Large intestine (tissue), 3 donors: ENCODE results near the gene USP20. TPM values are rescaled to one million over a fixed set of nuclear protein-coding genes. Genes with fewer than 3 reads are reported as not detected.
A peak's percentile ranks its signal among the peaks of the same experiment; 100 is the strongest.

Experiments
- DNase-seq, 2 donors: peaks; one replicate each; pipeline versions ENCODE4 v3.0.0 to v3.0.0-alpha.2; 2013
- H3K27ac ChIP-seq: one replicate; pipeline ENCODE4 v1.5.1; 2013; ENCODE audit warnings: low read length
- H3K27me3 ChIP-seq: 2 replicates; pipeline ENCODE4 v1.6.1; 2013; ENCODE audit warnings: low read length; ENCODE audit not compliant: control insufficient read depth, insufficient read depth
- H3K36me3 ChIP-seq: 2 replicates; pipeline ENCODE4 v1.6.1; 2013; ENCODE audit warnings: low read length; ENCODE audit not compliant: control insufficient read depth, insufficient read depth
- H3K4me1 ChIP-seq: one replicate; pipeline ENCODE4 v1.6.1; 2013; ENCODE audit warnings: low read length; ENCODE audit not compliant: control insufficient read depth, insufficient read depth
- H3K4me3 ChIP-seq: one replicate; pipeline ENCODE4 v1.5.1; 2013; ENCODE audit warnings: low read length
- H3K9me3 ChIP-seq: one replicate; pipeline ENCODE4 v1.6.1; 2013; ENCODE audit warnings: mild to moderate bottlenecking, low read depth, low read length, moderate library complexity; ENCODE audit not compliant: control insufficient read depth
- WGBS: methylation state at CpG from one replicate; pipeline ENCODE4 v1.1.5; 2013; ENCODE audit warnings: low lambda C conversion rate; ENCODE audit not compliant: insufficient coverage; 5-methylcytosine and 5-hydroxymethylcytosine counted together
- polyA plus RNA-seq: library from polyadenylated mRNA; unstranded; fragments of 120-200 nt; gene quantifications from one replicate; pipeline ENCODE4 v1.2.1, GENCODE V29; 2013

Gene USP20
- polyA plus RNA-seq, 1 donor, result 17.7 TPM

- WGBS, result no CpG with 5 or more reads among the region's 26 CpGs
- peak overlapping the region; percentile 57 for H3K4me3 ChIP-seq
- no peaks in the 10 kb centered on the region for H3K9me3 ChIP-seq
- peaks cover 43% of the 10 kb centered on the region for H3K36me3 ChIP-seq
- peaks cover 3% of the 10 kb centered on the region for H3K4me1 ChIP-seq
- H3K27ac ChIP-seq, result no peak overlapping the region
- DNase-seq, result no peak
- H3K27me3 ChIP-seq, result no peaks in the 10 kb centered on the region
Observed at GRCh38 chr9:129822898-129823541, 12.2 kb upstream of the USP20 start.

GRCh38 chr9:129823542-129823934 lies 11.7 kb upstream of the USP20 start:
- Histone ChIP-seq H3K27me3 (no peaks in the 10 kb centered on the region), H3K4me3 (peak overlapping the region; percentile 70), H3K4me1 (peaks cover 3% of the 10 kb centered on the region), H3K9me3 (no peaks in the 10 kb centered on the region), H3K36me3 (peaks cover 40% of the 10 kb centered on the region), H3K27ac (peak overlapping the region; percentile 12)
- WGBS, result no CpG with 5 or more reads among the region's 15 CpGs
- no peak for DNase-seq

GRCh38 chr9:129823935-129824601 lies 11.2 kb upstream of the USP20 start, which contains the start of gene TOR1A:
Gene TOR1A, minus strand, starts transcription at chr9:129824136. Its CDS starts 51 bp downstream, at chr9:129824085.
- DNase-seq, result peak; percentile 94 to 95
- no CpG with 5 or more reads among the region's 47 CpGs for WGBS
- Histone ChIP-seq H3K27ac (peak within 1 kb of the TSS; percentile 12), H3K4me3 (peak within 1 kb of the TSS; percentile 70), H3K4me1 (peaks cover 3% of the 10 kb centered on the region), H3K27me3 (no peaks in the 10 kb centered on the region), H3K36me3 (peaks cover 40% of the 10 kb centered on the region), H3K9me3 (no peaks in the 10 kb centered on the region)

GRCh38 chr9:129826344-129826743 lies 8.9 kb upstream of the USP20 start:
- H3K27me3 ChIP-seq, result no peaks in the 10 kb centered on the region
- no peak for DNase-seq
- H3K4me3 ChIP-seq, result no peak overlapping the region
- H3K27ac ChIP-seq, result no peak overlapping the region
- 87% methylated on average over 3 of the region's 6 CpGs for WGBS
- no peaks in the 10 kb centered on the region for H3K9me3 ChIP-seq
- peaks cover 50% of the 10 kb centered on the region for H3K36me3 ChIP-seq
- peaks cover 3% of the 10 kb centered on the region for H3K4me1 ChIP-seq

- Histone ChIP-seq H3K27ac (no peak overlapping the region), H3K9me3 (no peaks in the 10 kb centered on the region), H3K4me3 (no peak overlapping the region), H3K36me3 (peaks cover 50% of the 10 kb centered on the region), H3K4me1 (peaks cover 3% of the 10 kb centered on the region), H3K27me3 (no peaks in the 10 kb centered on the region)
- no peak for DNase-seq
- no CpG with 5 or more reads among the region's 1 CpG for WGBS
Observed at GRCh38 chr9:129826759-129827158, 8.5 kb upstream of the USP20 start.

GRCh38 chr9:129828051-129828450 lies 7.2 kb upstream of the USP20 start:
- WGBS, result 100% methylated on average over 2 of the region's 9 CpGs
- Histone ChIP-seq H3K4me3 (no peak overlapping the region), H3K9me3 (no peaks in the 10 kb centered on the region), H3K27ac (no peak overlapping the region), H3K36me3 (peaks cover 50% of the 10 kb centered on the region), H3K27me3 (no peaks in the 10 kb centered on the region), H3K4me1 (peaks cover 3% of the 10 kb centered on the region)
- no peak for DNase-seq

- no peak for DNase-seq
- peaks cover 3% of the 10 kb centered on the region for H3K4me1 ChIP-seq
- no peak overlapping the region for H3K4me3 ChIP-seq
- 100% methylated on average over 1 of the region's 10 CpGs for WGBS
- no peaks in the 10 kb centered on the region for H3K9me3 ChIP-seq
- peaks cover 52% of the 10 kb centered on the region for H3K36me3 ChIP-seq
- H3K27me3 ChIP-seq, result no peaks in the 10 kb centered on the region
- no peak overlapping the region for H3K27ac ChIP-seq
Observed at GRCh38 chr9:129828969-129829368, 6.3 kb upstream of the USP20 start.

GRCh38 chr9:129832982-129833381 lies 2.3 kb upstream of the USP20 start:
- Histone ChIP-seq H3K4me1 (peaks cover 4% of the 10 kb centered on the region), H3K27ac (no peak overlapping the region), H3K9me3 (no peaks in the 10 kb centered on the region), H3K4me3 (no peak overlapping the region), H3K27me3 (no peaks in the 10 kb centered on the region), H3K36me3 (peaks cover 45% of the 10 kb centered on the region)
- WGBS, result no CpG with 5 or more reads among the region's 1 CpG
- DNase-seq, result no peak

- peak overlapping the region; percentile 94 for H3K4me3 ChIP-seq
- WGBS, result no CpG with 5 or more reads among the region's 32 CpGs
- DNase-seq, result peak in 1 of 2 donors; percentile 19
- no peaks in the 10 kb centered on the region for H3K27me3 ChIP-seq
- H3K4me1 ChIP-seq, result peaks cover 4% of the 10 kb centered on the region
- H3K27ac ChIP-seq, result peak overlapping the region; percentile 55
- H3K36me3 ChIP-seq, result peaks cover 32% of the 10 kb centered on the region
- H3K9me3 ChIP-seq, result no peaks in the 10 kb centered on the region
Observed at GRCh38 chr9:129834489-129835127, 650 bp upstream of the USP20 start.

GRCh38 chr9:129835860-129836223 lies 584 bp downstream of the USP20 start:
- no CpG with 5 or more reads among the region's 19 CpGs for WGBS
- Histone ChIP-seq H3K27me3 (no peaks in the 10 kb centered on the region), H3K4me3 (peak overlapping the region; percentile 94), H3K4me1 (peaks cover 4% of the 10 kb centered on the region), H3K9me3 (no peaks in the 10 kb centered on the region), H3K27ac (peak overlapping the region; percentile 16), H3K36me3 (peaks cover 20% of the 10 kb centered on the region)
- DNase-seq, result no peak
